ENCODE data around the gene GCK. TPM values are rescaled to one million over a fixed set of nuclear protein-coding genes. Genes with fewer than 3 reads are reported as not detected.

Gene GCK
- total RNA-seq, 2 donors from 2014 or later = 0.91 to 2.7 TPM

GRCh38 chr7:44158096-44158872, 31.0 kb downstream of the GCK start:
- TF ChIP-seq POLR2A (IDR thresholded peaks at IDR 0.05) = no peak
- TF ChIP-seq CTCF (IDR thresholded peaks at IDR 0.05) = no peak
- TF ChIP-seq POLR2AphosphoS5 (IDR thresholded peaks at IDR 0.05) = no peak
- 63% methylated on average over 10 of the region's 10 CpGs for WGBS

GRCh38 chr7:44157116-44158080, 31.8 kb downstream of the GCK start:
- DNase-seq (ENCODE audit: low spot score) = no peak
- WGBS = 83% methylated on average over 15 of the region's 15 CpGs
- H3K36me3 ChIP-seq = no peaks in the 10 kb centered on the region
- H3K4me3 ChIP-seq = no peak overlapping the region
- no peaks in the 10 kb centered on the region for H3K27me3 ChIP-seq (replicated peaks; ENCODE audit: insufficient read depth)
- H3K9me3 ChIP-seq = no peaks in the 10 kb centered on the region
- no peak for TF ChIP-seq POLR2A (IDR thresholded peaks at IDR 0.05)
- no peak for TF ChIP-seq CTCF (IDR thresholded peaks at IDR 0.05)
- no peak for TF ChIP-seq POLR2AphosphoS5 (IDR thresholded peaks at IDR 0.05)
- intact Hi-C loops (cut with DNase I) = no loop called here
- H3K4me1 ChIP-seq (replicated peaks) = no peaks in the 10 kb centered on the region
- H3K27ac ChIP-seq = no peak overlapping the region

More at GRCh38 chr7:44158096-44158872, 31.0 kb downstream of the GCK start:
- no peaks in the 10 kb centered on the region for H3K27me3 ChIP-seq (replicated peaks; ENCODE audit: insufficient read depth)
- H3K27ac ChIP-seq = no peak overlapping the region
- intact Hi-C loops (cut with DNase I) = no loop called here
- H3K9me3 ChIP-seq = no peaks in the 10 kb centered on the region
- no peak overlapping the region for H3K4me3 ChIP-seq
- H3K4me1 ChIP-seq (replicated peaks) = no peaks in the 10 kb centered on the region
- no peaks in the 10 kb centered on the region for H3K36me3 ChIP-seq
- DNase-seq (ENCODE audit: low spot score) = no peak

GRCh38 chr7:44156453-44157010, 32.7 kb downstream of the GCK start:
- no peak for DNase-seq (ENCODE audit: low spot score)
- no peak overlapping the region for H3K27ac ChIP-seq
- H3K4me1 ChIP-seq (replicated peaks) = no peaks in the 10 kb centered on the region
- WGBS = 88% methylated on average over 4 of the region's 4 CpGs
- no peaks in the 10 kb centered on the region for H3K27me3 ChIP-seq (replicated peaks; ENCODE audit: insufficient read depth)
- H3K4me3 ChIP-seq = no peak overlapping the region
- H3K36me3 ChIP-seq = no peaks in the 10 kb centered on the region
- intact Hi-C loops (cut with DNase I) = no loop called here
- TF ChIP-seq POLR2A (IDR thresholded peaks at IDR 0.05) = no peak
- no peak for TF ChIP-seq POLR2AphosphoS5 (IDR thresholded peaks at IDR 0.05)
- TF ChIP-seq CTCF (IDR thresholded peaks at IDR 0.05) = no peak
- no peaks in the 10 kb centered on the region for H3K9me3 ChIP-seq

GRCh38 chr7:44155191-44156185, 33.8 kb downstream of the GCK start:
- Histone ChIP-seq H3K4me1 (replicated peaks) (no peaks in the 10 kb centered on the region), H3K4me3 (no peak overlapping the region), H3K9me3 (no peaks in the 10 kb centered on the region), H3K27me3 (replicated peaks; ENCODE audit: insufficient read depth) (no peaks in the 10 kb centered on the region), H3K36me3 (no peaks in the 10 kb centered on the region), H3K27ac (no peak overlapping the region)
- TF ChIP-seq POLR2A (IDR thresholded peaks at IDR 0.05) (no peak), POLR2AphosphoS5 (IDR thresholded peaks at IDR 0.05) (no peak), CTCF (IDR thresholded peaks at IDR 0.05) (no peak)
- WGBS = 93% methylated on average over 8 of the region's 8 CpGs
- intact Hi-C loops (cut with DNase I) = no loop called here
- DNase-seq (ENCODE audit: low spot score) = no peak
